Measurements from ENCODE around the gene TSKU. TPM values are rescaled to one million over a fixed set of nuclear protein-coding genes. Genes with fewer than 3 reads are reported as not detected.
"Not testable (repeated sequence)": the region's sequence is repeated elsewhere in the genome, so short reads cannot be mapped to it uniquely, and the experiment has no call there.

TSKU gene
- total and polyA plus RNA-seq, 8 donors, result 2.7 to 25.2 (median 10.7) TPM

- no peaks in the 10 kb centered on the region for H3K36me3 ChIP-seq
- no peak overlapping the region for H3K4me3 ChIP-seq
- DNase-seq (no peak), FAIRE-seq (no peak), ATAC-seq (no peak)
- no peaks in the 10 kb centered on the region for H3K27me3 ChIP-seq
- intact Hi-C loops (cut with DNase I), result loop anchor here in 1 of 3 donors (10.0 kb wide), 1 partner anchor 230 kb away; no protein-coding TSS in a partner anchor
- 89 to 90% methylated on average over 2 of the region's 2 CpGs for WGBS, 2 donors
- no peak overlapping the region for H3K27ac ChIP-seq
- no peaks in the 10 kb centered on the region for H3K9me3 ChIP-seq
- TF ChIP-seq CTCF (IDR thresholded peaks at IDR 0.05), result no peak
- no peaks in the 10 kb centered on the region for H3K4me1 ChIP-seq
Measured at GRCh38 chr11:76814414-76814813, 31.3 kb downstream of the TSKU start.

GRCh38 chr11:76815678-76816077 lies 32.5 kb downstream of the TSKU start:
- 86 to 92% methylated on average over 7 of the region's 7 CpGs for WGBS, 2 donors
- ATAC-seq, DNase-seq, H3K27me3 ChIP-seq, H3K4me1 ChIP-seq, H3K9me3 ChIP-seq, FAIRE-seq, H3K27ac ChIP-seq, H3K4me3 ChIP-seq, H3K36me3 ChIP-seq: not testable (repeated sequence)
- intact Hi-C loops (cut with DNase I), result loop anchor here in 1 of 3 donors (10.0 kb wide), 1 partner anchor 229 kb away; no protein-coding TSS in a partner anchor

- no peaks in the 10 kb centered on the region for H3K36me3 ChIP-seq
- DNase-seq (no peak), FAIRE-seq (no peak), ATAC-seq (no peak)
- no peaks in the 10 kb centered on the region for H3K27me3 ChIP-seq
- no peak for TF ChIP-seq CTCF (IDR thresholded peaks at IDR 0.05)
- no peaks in the 10 kb centered on the region for H3K4me1 ChIP-seq
- no peaks in the 10 kb centered on the region for H3K9me3 ChIP-seq
- intact Hi-C loops (cut with DNase I), result no loop called here
- WGBS, 2 donors, result 83 to 85% methylated on average over 1 of the region's 1 CpG
- H3K27ac ChIP-seq, result no peak overlapping the region
- no peak overlapping the region for H3K4me3 ChIP-seq
Measured at GRCh38 chr11:76820184-76820566, 37.0 kb downstream of the TSKU start.

GRCh38 chr11:76821396-76821795 lies 38.2 kb downstream of the TSKU start:
- DNase-seq; H3K27ac ChIP-seq; intact Hi-C loops (cut with DNase I); FAIRE-seq; H3K27me3 ChIP-seq; ATAC-seq; H3K4me1 ChIP-seq; H3K9me3 ChIP-seq; H3K36me3 ChIP-seq; H3K4me3 ChIP-seq: not testable (repeated sequence)
- 93% methylated on average over 23 to 29 of the region's 29 CpGs for WGBS, 2 donors

- WGBS, 2 donors, result 90 to 97% methylated on average over 1 of the region's 1 CpG
- Histone ChIP-seq H3K36me3 (no peaks in the 10 kb centered on the region), H3K27me3 (no peaks in the 10 kb centered on the region), H3K4me1 (no peaks in the 10 kb centered on the region), H3K27ac (no peak overlapping the region), H3K4me3 (no peak overlapping the region), H3K9me3 (no peaks in the 10 kb centered on the region)
- FAIRE-seq (no peak), DNase-seq (no peak), ATAC-seq (no peak)
- no peak for TF ChIP-seq CTCF (IDR thresholded peaks at IDR 0.05)
- intact Hi-C loops (cut with DNase I), result no loop called here
Measured at GRCh38 chr11:76822406-76822805, 39.2 kb downstream of the TSKU start.

- intact Hi-C loops (cut with DNase I), result no loop called here
- peak in 2 of 4 donors; percentile 41 to 53 for ATAC-seq
- H3K27me3 ChIP-seq, result no peaks in the 10 kb centered on the region
- FAIRE-seq, result no peak
- no peak for TF ChIP-seq CTCF (IDR thresholded peaks at IDR 0.05)
- H3K4me3 ChIP-seq, result no peak overlapping the region
- no peaks in the 10 kb centered on the region for H3K36me3 ChIP-seq
- DNase-seq, result no peak
- no peak overlapping the region for H3K27ac ChIP-seq
- H3K9me3 ChIP-seq, result no peaks in the 10 kb centered on the region
- WGBS, 2 donors, result 60 to 68% methylated on average over 9 of the region's 9 CpGs
- H3K4me1 ChIP-seq, result no peaks in the 10 kb centered on the region
Measured at GRCh38 chr11:76823481-76824028, 40.4 kb downstream of the TSKU start.
